NCI-H2227 treated with DMSO at 0.1 percent for 48 hours (cell line): ENCODE measurements around the gene TNFSF9.

Experiments used
- DNase-seq: peaks from one replicate; lab custom pipeline; 2025; lab: John Stamatoyannopoulos, UW

TNFSF9 gene, protein sequence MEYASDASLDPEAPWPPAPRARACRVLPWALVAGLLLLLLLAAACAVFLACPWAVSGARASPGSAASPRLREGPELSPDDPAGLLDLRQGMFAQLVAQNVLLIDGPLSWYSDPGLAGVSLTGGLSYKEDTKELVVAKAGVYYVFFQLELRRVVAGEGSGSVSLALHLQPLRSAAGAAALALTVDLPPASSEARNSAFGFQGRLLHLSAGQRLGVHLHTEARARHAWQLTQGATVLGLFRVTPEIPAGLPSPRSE

DNA sequence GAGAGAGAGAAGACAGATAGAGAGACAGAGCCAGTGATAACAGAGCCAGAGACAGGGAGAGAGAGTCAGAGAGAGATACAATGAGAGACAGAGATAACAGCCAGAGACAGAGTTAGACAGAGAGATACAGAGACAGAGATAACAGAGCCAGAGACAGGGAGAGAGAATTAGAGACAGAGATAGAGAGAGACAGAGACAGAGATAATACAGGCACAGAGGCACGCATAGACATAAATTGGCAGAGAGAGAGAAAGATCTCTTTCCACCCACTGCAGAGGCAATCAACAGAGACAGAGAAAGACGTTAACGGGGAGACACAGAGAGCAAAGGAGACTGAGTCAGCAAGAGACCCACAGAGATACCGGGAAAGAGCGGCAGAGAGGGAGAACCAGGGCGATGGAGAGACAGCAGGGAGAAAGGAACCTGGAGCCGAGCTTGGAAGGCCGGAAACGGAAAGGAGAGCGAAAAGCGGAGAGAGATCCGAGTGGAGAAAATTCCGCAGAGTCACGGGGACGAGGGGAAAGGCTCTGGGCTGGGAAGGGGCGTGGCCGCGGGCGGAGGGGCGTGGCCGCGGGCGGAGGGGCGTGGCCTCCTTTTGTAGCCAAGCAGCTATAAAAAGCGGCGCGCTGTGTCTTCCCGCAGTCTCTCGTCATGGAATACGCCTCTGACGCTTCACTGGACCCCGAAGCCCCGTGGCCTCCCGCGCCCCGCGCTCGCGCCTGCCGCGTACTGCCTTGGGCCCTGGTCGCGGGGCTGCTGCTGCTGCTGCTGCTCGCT lies at the start of gene TNFSF9:
TSS of gene TNFSF9 (plus strand) at position 641 of the 777 bp plus-strand sequence. CDS start at position 652, 11 bp downstream.
- DNase-seq, result peak; percentile 63

DNA sequence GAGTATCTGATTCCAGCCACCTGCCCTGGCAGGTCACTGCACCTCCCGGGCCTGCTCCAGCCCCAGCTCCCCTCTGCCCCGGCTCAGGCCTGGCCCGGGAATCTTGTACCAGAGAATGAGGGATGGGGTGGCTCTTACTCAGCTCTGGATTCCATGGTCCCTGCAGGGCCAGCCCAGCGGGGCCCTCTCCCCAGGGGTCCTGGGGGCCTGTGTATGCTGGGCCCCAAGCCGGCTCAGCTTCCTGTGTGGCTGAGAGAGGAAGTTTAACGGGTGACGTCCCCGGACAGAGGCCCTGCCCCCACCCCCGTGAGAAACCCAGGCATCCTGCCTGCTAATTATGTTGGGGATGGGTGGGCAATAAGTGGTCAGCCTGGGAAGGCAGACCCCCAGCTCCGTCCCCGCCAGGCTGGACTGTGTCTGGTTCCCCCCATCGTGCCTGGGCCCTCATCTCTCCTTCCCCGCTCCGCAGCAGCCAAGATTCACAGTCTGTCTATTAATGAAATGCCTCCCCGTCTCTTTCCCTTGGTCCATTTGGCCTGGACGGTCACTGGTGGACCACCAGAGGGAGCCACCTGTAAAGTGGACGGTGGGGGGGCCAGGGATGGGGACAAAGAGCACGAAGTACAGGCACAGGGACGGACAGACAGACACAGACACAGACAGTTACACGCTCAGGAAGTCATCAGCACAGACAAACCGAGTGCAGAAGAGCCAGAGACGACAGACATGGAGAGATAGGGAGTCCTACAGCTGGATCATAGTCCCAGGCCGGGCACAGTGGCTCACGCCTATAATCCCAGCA lies 49.1 kb upstream of the TNFSF9 start, which contains the start of gene DENND1C:
TSS of gene DENND1C (minus strand) at position 247 of the 802 bp plus-strand sequence. CDS start at position 155, 92 bp downstream.
- no peak for DNase-seq

DNA sequence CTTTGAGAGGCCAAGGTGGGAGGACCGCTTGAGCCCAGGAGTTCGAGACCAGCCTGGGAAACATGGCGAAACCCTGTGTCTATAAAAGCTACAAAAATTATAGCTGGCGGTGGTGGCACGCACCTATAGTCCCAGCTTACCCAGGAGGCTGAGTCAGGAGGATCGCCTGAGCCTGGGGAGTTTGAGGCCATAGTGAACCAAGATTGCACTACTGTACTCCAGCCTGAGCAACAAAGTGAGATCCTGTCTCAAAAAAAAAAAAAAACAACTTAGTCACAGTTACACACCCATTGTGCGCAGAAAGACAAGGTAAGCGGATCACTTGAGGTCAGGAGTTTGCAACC lies 48.5 kb upstream of the TNFSF9 start:
- DNase-seq, result no peak

DNA sequence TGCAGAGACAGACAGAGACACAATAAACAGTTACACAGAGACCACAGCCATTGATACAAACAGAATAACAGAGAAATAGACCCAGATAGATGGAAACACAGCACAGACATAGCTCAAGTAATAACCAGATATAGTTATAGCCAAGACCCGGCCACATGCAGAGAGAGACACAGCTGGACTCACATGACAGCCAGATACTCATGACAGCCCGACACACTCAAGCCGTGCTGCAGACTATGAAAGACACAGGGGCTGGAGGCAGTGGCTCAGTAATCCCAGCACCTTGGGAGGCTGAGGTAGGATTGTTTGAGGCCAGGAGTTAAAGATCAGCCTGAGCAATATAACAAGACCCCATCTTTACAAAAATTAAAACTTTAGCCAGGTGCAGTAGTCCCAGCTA lies 47.6 kb upstream of the TNFSF9 start:
- DNase-seq, result no peak

DNA sequence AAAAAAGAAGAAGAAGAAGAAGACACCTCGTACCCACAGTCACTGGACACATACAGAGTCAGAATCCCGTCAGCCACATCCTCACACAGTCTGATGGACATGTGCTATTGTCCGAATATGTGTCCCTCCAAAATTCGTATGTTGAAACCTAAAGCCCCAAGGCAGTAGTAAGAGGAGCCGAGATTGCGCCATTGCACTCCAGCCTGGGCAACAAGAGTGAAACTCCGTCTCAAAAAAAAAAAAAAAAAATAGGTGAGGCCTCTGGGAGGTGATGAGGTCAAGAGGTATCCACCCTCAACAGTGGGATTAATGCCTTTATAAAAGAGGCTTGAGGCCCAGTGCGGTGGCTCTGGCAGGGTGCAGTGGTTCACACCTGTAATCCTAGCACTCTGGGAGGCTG lies 46.6 kb upstream of the TNFSF9 start:
- DNase-seq, result no peak

DNA sequence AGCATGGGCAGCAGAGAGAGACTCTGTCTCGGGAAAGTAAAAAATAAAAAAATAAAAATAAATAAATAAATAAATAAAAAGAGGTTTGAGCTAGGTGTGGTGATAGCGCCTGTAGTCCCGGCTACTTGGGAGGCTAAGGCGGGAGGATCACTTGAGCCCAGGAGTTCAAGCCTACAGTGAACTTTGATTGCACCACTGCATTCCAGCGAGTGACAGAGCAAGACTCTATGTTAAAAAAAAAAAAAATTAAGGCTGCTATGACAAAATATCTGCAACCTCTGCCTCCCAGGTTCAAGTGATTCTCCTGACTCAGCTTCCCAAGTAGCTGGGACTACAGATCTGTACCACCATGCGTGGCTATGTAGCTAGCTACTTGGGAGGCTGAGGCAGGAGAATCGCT lies 46.0 kb upstream of the TNFSF9 start:
- no peak for DNase-seq

DNA sequence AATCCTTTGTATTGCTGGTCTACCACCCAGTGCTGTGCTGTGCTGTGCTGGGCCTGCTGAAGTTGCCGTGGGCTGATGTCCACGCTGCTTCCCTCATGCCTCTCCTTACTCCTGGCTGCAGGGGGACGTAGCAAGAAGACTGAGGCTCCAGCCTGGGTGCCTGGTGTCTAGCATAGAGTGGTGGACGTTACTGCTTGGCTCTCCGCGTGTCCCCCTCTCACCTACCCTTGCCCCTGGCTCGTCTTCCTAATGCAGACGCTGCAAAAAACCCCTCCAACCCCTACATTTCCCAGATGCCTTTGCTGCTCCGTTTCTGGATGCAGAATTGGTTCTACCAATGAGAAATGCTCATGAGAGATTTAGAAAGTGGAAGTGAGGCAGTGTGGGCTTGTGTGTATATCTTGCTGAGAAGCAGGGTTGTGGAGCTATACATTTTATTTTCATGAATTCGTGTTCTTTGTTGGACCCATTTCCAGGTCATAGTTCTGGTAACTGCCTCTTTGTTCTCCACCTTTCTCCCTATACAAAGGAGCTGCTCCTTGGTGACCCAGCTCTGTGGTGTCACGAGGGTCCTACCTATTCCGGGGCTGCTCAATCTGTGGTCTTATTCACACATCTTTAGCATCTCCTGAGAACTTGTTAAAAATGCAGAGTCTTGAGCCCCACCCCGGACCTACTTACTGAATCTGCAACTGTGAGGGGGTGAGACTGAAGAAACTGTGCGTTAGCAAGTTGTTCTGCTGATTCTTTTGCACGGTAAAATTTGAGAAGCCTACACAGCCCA lies 41.4 kb upstream of the TNFSF9 start:
- DNase-seq, result no peak

DNA sequence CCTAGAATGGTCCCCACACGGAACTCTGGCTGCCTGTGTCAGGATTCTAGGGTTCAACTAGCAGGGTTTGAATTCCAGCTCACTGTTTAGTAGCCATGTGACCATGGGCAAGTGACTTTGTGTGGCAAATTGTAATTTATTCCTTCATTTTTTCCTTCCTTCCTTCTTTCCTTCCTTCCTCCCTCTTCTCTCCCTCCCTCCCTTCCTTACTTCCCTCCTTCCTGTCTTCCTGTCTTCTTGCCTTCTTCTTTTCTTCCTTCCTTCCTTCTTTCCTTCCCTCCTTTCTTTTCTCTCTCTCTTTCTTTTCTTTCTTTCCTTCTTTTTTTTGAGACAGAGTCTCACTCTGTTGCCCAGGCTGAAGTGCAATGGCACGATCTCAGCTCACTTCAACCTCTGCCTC lies 40.7 kb upstream of the TNFSF9 start:
- no peak for DNase-seq

DNA sequence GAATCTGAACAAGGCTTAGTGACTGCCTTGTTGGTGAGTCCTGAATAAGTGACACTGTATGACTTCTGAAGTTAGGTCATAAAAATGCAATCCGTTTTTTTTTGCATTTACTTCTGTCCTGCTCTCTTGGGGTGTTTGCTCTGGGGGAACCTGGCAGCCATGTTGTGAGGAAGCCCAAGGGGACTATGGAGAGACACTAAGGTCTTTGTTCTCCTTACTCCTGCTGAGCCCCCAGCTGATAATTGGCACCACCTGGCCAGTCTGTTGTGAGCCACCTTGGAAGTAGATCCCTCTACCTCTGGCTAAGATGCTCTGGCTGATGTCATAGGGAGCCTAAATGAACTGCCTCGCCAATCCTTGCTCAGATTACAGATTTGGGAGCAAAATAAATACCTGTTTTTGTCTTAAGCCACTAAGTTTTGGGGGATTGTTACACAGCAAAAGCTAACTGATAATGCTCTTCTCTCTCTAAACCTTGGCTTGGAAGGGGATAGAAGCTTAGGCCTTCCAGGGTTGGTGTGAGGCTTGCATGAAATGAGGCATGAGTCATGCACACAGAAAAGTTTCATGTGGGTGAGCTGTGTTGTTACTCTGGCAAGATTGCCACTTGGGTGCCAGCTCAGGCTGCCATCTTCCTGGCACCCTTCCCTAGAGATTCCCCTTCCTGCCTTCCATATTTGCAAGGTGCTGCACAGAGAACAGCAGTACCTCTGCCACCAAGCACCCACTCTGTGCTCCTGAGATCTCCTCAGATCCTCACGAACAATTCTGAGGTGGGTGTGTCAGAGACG lies 38.8 kb upstream of the TNFSF9 start:
- no peak for DNase-seq

DNA sequence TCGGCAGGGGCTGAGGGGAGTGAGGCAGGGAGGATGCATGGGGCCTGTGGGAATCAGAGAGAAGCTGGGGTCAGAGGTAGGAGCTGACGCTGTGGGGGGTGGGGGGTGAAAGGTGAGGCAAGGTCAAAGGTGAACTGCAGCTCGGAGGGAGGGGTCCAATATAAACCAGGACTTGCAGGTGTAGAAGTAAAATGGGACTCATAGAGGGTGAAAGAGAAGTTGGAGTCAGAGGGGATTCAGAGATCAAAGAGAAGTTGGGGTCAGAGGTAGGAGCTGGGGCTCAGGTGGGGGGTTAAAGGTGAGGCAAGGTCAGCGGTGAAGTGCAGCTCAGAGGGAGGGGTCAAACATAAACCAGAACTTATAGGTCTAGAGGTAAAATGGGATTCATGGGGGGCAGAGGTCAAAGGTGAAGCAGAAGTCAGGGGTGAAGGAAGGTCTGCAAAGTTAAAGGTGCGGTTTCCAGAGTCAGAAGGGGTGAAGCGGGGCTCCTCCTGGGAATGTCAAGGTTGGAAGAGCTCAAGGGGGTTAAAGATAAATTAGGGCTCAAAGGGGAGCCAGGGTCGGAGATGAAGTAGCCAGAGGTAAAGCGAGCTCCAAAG lies 36.3 kb upstream of the TNFSF9 start:
- DNase-seq, result no peak

DNA sequence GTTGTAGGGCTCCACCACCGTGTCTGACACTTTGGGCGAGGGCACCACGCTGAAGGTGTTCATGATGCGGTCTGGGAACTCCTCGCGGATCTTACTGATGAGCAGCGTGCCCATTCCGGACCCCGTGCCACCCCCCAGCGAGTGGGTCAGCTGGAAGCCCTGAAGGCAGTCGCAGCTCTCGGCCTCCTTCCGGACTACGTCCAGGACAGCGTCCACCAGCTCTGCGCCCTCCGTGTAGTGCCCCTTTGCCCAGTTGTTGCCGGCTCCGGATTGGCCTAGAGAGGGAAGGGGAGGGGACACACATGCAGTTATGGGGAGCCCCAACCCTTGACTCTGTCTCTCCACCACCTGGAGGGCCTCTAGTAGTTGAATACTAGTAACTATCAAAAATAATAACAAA lies 34.9 kb upstream of the TNFSF9 start:
- DNase-seq, result no peak

DNA sequence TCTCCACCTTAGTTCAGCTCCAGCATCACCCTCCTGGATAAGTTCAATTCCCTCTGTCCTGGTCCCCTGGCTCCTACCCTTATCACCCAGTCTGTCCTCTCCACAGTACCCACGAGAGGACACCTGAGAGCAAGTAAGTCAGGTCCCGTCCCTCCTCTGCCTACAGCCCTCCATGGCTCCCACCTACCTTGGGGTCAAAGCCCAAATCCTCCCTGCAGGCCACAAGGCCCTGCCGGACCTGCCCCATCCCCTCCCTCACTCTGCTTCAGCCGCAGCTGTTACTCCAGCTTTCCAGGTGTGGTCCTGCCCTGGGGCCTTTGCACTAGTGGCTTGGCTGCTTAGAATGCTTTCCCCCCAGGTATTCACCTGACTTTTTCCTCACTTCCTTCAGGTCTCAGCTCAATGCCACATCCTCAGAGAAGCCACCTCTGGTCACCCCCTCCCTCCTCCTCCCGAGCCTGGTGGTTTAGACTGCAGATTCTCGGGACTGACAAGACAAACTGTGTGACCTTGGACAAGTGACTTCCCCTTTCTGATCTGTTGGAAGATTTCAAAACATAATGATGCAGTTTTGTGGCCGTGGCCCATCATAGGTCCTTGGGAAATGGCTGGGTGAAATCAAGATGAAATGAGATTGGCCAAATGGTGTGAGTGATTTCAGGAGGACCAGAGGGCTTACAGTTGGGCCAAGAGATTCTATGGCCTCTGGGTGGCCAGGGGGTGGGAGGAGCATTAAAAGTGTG lies 32.4 kb upstream of the TNFSF9 start:
- DNase-seq, result no peak

DNA sequence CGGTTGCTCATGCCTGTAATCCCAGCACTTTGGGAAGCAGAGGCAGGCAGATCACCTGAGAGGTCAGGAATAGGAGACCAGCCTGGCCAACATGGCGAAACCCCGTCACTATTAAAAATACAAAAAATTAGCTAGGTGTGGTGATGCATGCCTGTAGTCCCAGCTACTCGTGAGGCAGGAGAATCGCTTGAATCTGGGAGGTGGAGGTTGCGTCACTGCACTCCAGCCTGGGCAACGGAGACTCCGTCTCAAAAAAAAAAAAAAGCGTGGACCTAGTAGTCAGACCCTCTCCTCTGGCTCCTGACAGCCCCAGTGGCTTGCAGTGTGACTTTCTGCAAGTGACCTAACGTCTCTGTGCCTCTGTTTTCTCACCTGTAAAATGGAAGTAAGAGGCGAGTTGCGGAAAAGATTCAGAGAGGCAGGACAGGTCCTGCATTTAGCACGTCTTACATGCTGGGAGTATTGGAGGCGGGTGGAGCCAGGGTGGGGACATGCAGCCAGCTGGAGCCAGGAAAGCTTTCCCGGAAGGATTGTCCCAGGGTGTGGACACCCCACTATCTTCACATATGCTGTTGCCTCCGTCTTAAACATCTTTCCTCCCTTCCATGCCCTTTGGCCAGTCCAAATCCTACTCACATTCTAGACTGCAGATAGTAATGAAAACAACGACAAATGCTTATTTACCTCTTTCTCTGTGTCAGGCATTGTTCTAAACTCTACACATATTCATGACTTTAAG lies 31.6 kb upstream of the TNFSF9 start:
- DNase-seq, result no peak

DNA sequence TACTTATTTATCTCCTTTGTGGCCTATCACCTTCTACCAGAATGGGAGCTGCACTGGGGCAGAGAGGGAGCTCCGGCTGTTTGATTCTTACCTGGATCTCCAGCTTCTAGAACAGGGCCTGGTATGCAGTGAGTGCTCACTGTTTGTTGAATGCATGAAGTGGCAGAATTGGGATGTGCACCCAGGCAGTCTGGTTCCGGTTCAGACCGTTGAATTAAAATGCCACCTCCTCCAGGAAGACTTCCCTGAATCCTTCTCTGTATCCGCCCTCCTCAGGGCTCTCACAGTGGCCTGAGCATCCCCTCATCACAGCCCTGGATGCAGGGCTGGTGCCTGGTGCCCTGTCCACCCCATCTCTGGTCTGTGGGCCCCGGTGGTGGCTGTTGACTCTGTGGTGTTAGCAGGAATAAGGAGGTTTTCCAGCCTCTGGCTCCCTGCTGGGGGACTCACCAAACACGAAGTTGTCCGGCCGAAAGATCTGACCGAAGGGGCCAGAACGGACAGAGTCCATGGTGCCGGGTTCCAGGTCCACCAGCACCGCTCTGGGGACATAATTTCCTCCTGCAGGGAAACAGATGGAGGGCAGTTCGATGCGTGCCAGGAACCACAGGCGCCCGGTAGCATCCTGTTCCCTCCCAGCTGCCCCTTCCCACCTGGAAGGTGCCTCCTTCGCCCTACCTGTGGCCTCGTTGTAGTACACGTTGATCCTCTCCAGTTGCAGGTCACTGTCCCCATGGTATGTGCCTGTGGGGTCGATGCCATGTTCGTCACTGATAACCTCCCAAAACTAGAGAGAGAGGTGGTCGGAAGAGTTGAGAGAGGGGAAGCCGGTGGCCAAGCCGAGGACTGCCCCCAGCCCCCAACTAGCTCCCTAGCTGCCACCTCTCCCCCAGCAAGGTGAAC lies 29.7 kb upstream of the TNFSF9 start:
- DNase-seq, result no peak

DNA sequence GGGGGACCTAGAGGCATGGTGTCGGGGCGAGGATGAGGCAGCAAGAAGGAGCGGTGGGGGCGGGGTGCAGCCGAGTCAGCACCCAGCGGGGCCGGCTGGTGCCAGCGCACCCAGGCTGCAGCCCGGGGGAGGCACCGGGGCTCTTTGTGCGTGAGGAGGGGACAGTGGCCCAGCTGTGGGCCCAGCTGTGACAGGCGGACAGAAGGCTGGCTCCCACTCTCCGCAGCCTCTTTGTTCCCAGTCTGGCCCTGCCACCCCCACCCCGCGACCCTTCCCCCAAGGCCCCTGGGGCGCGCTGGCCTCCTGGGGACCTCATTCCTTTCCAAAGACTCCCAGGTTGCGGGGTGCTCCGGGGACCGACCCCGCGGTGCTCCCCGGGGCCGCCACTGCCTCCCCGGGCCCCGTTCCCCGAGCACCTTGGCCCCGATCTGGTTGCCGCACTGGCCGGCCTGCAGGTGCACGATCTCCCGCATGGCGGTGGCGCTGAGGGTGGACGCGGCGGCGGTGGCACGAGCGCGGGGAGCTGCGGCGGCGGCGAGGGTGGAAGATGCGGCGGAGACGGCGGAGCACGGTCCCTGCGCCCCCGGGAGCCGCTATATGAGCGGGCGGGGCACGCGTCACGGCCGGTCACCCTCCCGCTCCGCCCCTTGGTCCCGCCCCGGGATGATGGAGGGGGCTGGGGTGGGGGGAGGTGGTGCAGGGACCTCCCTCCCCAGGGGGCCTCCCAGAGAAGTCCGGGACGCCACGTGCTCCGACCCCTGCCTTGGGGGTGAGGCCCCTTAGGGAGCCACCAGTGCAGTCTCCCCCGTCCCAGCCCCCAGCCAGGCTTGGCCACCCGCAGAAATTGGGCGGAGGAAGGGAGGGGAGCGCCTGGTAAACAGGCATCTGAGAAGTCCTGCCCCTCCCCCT lies 28.8 kb upstream of the TNFSF9 start, which contains the start of gene TUBB4A:
TSS of gene TUBB4A (minus strand) at position 570 of the 909 bp plus-strand sequence. CDS start at position 473, 97 bp downstream.
- no peak for DNase-seq

DNA sequence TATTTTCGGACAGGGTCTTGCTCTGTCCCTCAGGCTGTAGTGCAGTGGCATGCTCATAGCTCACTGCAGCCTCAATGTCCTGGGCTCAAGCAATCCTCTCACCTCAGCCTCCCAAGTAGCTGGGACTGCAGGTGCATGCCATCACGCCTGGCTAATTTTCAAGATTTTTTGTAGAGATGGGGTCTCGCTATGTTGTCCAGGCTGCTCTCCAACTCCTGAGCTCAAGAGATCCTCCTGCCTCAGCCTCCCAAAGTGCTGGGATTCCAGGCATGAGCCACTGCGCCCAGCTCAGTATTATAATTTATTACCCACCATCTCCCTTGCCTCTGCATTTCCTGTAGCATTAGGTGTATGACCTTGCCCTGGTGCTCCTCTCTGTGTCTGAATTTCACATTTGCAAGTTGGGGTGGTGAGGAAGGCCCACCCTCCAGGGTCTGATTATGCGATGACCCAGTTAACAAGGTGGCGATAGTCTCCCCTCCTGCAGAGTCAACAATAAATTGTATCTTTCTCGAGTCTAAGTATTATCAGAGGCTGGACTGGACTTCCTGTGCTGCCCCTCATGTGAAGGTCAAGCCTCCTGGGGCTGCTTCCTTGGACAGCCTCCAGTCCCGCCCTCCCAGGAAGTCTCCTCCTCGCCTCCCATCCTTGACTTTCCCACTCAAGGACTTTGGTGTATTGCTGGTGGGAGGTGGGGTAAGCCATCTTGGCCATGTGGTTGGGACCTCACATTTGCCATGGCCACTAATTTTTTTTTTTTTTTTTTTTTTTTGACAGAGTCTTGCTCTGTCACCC lies 27.2 kb upstream of the TNFSF9 start:
- no peak for DNase-seq
